ENCODE data around the gene TMIE.
"Not testable (repeated sequence)": the region's sequence is repeated elsewhere in the genome, so short reads cannot be mapped to it uniquely, and the experiment has no call there.

The TMIE gene

DNA sequence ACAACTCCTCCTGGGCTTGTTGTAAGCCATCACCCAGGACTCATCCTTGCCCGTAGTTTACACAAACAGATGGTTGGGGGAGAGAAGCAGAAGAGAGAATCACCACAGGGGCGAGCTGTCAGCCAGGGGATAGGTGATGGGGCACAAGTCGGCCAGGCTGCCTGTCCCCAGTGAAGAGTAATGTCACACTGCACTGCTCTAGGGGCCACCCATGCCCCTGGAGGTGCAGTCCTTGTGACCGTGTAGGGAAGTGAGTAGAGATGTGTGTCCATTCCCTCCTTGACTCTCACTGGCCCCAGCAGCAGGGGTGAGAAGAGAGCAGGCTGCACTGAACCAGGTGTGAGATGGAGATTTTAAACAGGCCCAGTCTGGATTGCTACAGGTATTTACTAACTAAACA lies 33.6 kb downstream of the TMIE start:
- no peak for DNase-seq (ENCODE audit: low read depth)
- no peak overlapping the region for H3K4me3 ChIP-seq (ENCODE audit: low read depth, low read length)
- TF ChIP-seq, protein P1, sequence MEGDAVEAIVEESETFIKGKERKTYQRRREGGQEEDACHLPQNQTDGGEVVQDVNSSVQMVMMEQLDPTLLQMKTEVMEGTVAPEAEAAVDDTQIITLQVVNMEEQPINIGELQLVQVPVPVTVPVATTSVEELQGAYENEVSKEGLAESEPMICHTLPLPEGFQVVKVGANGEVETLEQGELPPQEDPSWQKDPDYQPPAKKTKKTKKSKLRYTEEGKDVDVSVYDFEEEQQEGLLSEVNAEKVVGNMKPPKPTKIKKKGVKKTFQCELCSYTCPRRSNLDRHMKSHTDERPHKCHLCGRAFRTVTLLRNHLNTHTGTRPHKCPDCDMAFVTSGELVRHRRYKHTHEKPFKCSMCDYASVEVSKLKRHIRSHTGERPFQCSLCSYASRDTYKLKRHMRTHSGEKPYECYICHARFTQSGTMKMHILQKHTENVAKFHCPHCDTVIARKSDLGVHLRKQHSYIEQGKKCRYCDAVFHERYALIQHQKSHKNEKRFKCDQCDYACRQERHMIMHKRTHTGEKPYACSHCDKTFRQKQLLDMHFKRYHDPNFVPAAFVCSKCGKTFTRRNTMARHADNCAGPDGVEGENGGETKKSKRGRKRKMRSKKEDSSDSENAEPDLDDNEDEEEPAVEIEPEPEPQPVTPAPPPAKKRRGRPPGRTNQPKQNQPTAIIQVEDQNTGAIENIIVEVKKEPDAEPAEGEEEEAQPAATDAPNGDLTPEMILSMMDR (IDR thresholded peaks at IDR 0.05; ENCODE audit: control insufficient read depth, extremely low read depth, insufficient read depth) = no peak

DNA sequence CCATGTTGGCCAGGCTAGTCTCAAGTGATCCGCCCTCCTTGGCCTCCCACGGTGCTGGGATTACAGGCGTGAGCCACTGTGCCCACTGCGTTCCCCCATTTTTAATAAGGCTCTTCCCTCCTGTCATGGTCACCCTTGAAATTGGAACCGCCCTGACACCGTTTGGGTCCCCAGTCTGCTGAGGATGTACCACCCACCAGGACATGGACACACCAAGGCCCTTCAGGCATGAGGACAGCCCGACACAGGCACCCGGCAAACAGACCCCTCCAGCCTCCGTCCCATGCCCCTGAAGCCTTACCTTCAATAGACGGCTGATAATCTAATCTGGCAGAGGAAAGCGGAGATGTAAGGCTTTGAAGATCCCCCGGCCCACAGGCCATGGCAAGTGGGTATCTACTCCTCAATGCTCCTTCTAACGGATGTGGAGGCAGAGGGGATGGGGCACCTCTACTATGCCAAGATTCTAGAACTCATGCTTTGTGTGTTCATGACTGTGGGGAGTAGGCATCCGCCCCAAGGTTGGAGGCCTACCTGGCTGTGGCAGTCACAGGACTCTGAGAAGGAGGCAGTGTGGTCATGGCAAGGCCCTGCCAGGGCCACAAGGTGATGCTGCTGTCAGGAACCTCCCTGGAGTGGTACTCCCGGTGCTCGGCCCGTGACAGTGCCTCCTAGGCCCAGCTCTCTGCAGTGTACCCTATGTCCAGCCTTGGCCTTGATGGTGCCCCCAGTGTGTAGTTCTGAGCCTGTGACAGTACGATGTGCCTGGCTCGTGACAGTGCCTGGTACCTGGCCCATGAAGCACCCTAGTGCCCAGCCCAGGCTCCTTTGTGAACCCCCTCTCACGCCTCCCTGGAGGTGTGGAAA lies 35.0 kb downstream of the TMIE start:
- no peak for DNase-seq (ENCODE audit: low read depth)
- no peak overlapping the region for H3K4me3 ChIP-seq (ENCODE audit: low read depth, low read length)
- TF ChIP-seq, protein P1 (IDR thresholded peaks at IDR 0.05; ENCODE audit: control insufficient read depth, extremely low read depth, insufficient read depth) = no peak

DNA sequence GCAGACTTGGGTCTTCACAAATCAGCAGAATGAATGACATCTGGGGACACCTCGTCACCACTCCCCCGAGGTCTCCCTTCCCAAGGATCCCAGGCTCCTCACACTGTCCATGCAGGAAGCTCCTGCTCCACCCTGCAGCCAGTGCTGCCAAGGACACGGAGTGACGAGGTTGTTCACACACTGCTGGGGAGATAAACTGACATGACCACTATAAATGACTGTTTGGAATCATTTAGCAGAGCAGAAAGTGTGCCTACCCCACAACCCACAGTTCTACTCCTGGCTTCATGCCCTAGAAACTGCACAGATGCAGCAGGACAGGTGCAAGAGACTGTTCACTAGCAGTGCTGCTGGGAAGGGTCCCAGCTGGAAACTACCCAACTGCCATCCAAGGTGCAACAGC lies 36.1 kb downstream of the TMIE start:
- no peak overlapping the region for H3K4me3 ChIP-seq (ENCODE audit: low read depth, low read length)
- no peak for DNase-seq (ENCODE audit: low read depth)
- TF ChIP-seq, protein P1 (IDR thresholded peaks at IDR 0.05; ENCODE audit: control insufficient read depth, extremely low read depth, insufficient read depth) = no peak

DNA sequence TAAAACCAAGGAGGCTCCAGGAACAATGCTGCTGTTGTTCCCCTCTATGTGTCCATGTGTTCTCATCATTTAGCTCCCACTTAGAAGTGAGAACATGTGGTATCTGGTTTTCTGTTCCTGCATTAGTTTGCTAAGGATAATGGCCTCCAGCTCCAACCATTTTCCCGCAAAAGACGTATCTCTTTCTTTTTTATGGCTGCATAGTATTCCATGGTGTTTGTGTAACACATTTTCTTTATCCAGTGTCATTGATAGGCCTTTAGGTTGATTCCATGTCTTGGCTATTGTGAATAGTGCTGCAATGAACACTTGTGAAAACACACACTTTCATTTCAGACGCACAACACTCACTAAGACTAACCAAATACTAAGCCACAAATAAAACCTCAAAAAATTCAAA lies 38.4 kb downstream of the TMIE start:
- DNase-seq (ENCODE audit: low read depth); H3K4me3 ChIP-seq (ENCODE audit: low read depth, low read length): not testable (repeated sequence)

DNA sequence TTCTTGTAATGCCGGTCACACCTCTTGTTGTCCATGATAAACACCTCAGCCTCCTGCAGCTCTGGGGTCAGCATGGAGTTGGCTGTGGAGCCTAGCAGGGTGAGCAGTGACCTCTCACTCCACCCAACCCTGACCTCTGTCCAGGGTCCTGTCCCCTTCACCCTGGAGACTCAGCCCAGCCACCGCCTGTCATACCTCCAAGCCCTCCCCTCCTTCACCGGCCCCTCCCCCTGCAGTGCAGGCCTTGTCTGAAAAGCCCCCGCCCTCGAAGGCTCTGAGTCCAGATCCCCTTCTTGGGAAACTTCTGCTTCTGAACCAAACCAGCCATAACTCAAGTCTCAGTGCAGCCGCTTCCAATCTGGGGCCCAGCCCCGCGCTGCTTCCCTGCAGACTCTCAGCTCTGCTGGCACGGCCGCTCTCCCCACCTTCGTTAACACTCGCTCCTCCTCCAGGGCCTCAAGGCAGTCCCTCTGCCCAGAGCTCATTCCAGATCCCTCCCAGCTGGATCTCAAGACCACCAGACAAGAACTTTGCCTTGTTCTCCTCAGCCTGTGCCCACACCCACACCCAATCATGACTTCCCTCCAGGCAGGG lies 41.9 kb downstream of the TMIE start:
- H3K4me3 ChIP-seq (ENCODE audit: low read depth, low read length) = no peak overlapping the region
- TF ChIP-seq, protein P1 (IDR thresholded peaks at IDR 0.05; ENCODE audit: control insufficient read depth, extremely low read depth, insufficient read depth) = no peak
- no peak for DNase-seq (ENCODE audit: low read depth)

DNA sequence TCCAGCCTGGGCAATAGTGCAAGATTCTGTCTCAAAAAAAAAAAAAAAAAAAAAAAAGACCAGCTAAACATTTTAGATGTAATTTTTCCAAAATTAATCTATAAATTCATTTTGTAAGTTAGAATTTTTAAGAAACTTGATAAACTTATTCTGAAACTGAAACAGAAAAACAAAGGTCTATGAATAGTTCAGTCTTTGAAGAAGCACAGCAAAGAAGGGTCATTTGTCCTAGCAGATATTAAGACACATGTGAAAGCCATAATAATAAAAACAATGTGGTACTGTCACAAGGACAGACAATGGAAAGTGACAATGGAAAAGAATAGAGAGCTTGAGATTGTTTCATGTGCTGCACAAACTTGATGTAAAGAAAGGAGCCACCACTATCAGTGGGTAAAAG lies 45.5 kb downstream of the TMIE start:
- no peak for DNase-seq (ENCODE audit: low read depth)
- TF ChIP-seq, protein P1 (IDR thresholded peaks at IDR 0.05; ENCODE audit: control insufficient read depth, extremely low read depth, insufficient read depth) = no peak

DNA sequence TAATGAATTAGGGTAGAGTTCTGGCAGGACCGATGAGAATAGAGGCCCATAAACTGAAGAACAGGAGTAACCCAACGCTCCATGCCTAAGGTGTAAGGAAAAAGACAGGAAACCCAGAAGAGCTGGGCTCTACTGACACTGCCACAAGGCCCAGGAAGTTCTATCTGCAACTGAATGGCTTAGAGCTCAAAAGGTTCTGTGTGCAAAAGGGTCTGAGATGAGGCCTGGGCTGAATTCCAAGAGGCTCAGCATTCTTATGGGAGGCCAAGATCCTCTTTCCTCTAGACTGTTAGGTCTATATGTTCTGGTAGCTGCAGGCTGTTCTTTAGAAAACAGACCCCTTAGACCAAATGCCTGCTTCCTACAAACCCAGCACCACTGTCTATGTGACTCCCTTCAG lies 47.0 kb downstream of the TMIE start:
- TF ChIP-seq, protein P1 (IDR thresholded peaks at IDR 0.05; ENCODE audit: control insufficient read depth, extremely low read depth, insufficient read depth) = no peak
- H3K4me3 ChIP-seq (ENCODE audit: low read depth, low read length) = no peak overlapping the region

More for the DNA sequence above, 45.5 kb downstream of the TMIE start:
- no peak overlapping the region for H3K4me3 ChIP-seq (ENCODE audit: low read depth, low read length)

More for the DNA sequence above, 47.0 kb downstream of the TMIE start:
- no peak for DNase-seq (ENCODE audit: low read depth)

Measured in LNCaP clone FGC (cell line).